Measurements from ENCODE around the gene ARID1B. TPM values are rescaled to one million over a fixed set of nuclear protein-coding genes. Genes with fewer than 3 reads are reported as not detected.

The ARID1B gene
- total and polyA plus RNA-seq, 2 of the 4 experiments (the other 2 are of a cell fraction): 14.5 to 20.1 TPM

- TF ChIP-seq CEBPB (IDR thresholded peaks at IDR 0.05; ENCODE audit: low read depth, low read length): no peak
These were observed 178.5 kb downstream of the ARID1B start (continued) for GRCh38 chr6:156955494-156956183.

GRCh38 chr6:156956286-156956685 is 179.1 kb downstream of the ARID1B start:
- Histone ChIP-seq H3K9me1 (ENCODE audit: insufficient read depth, low read length) (peaks cover 17% of the 10 kb centered on the region), H3K4me2 (ENCODE audit: low read depth, low read length) (no peak overlapping the region), H4K91ac (ENCODE audit: insufficient read depth, low read depth, low read length) (no peak overlapping the region), H2BK120ac (ENCODE audit: low read depth, low read length) (no peak overlapping the region), H2BK20ac (ENCODE audit: low read depth, low read length) (no peak overlapping the region), H2AK9ac (replicated peaks; ENCODE audit: low read depth, low read length, poor library complexity) (no peak overlapping the region), H4K5ac (ENCODE audit: low read depth, low read length) (no peak overlapping the region), H3K23ac (ENCODE audit: low read depth, low read length) (no peak overlapping the region), H3K4ac (ENCODE audit: low read depth, low read length) (no peak overlapping the region), H3K4me1 (ENCODE audit: control insufficient read depth, insufficient read depth, low read length) (peaks cover 16% of the 10 kb centered on the region), H3K18ac (ENCODE audit: low read depth, low read length) (no peak overlapping the region), H3K27me3 (ENCODE audit: control insufficient read depth, insufficient read depth, low read length) (no peaks in the 10 kb centered on the region), H4K20me1 (ENCODE audit: insufficient read depth, low read length) (peaks cover 9% of the 10 kb centered on the region; the same call in 1 of the 2 replicates), H3K79me1 (ENCODE audit: low read depth in 1 of 2, low read length in 2 of 2) (peaks cover 33 to 70% of the 10 kb centered on the region in 2 experiments), H2AFZ (replicated peaks; ENCODE audit: low read length, poor library complexity) (no peak overlapping the region), H4K8ac (ENCODE audit: low read depth in 2 of 2, low read length in 2 of 2) (no peak overlapping the region), H3K14ac (replicated peaks; ENCODE audit: low read depth, low read length) (no peak overlapping the region), H2AK5ac (ENCODE audit: low read depth, low read length) (no peak overlapping the region), H2BK15ac (ENCODE audit: low read depth, low read length) (no peak overlapping the region), H3K9me3 (ENCODE audit: control insufficient read depth, insufficient read depth, low read length) (no peaks in the 10 kb centered on the region), H2BK5ac (ENCODE audit: low read depth, low read length, poor library complexity, severe bottlenecking) (no peak overlapping the region), H3K9ac (ENCODE audit: low read depth, low read length) (no peak overlapping the region), H3K36me3 (ENCODE audit: control insufficient read depth, insufficient read depth, low read length) (no peaks in the 10 kb centered on the region), H3K4me3 (ENCODE audit: insufficient read depth, low read depth, low read length) (no peak overlapping the region), H3K27ac (ENCODE audit: insufficient read depth, low read length) (no peak overlapping the region), H3K56ac (ENCODE audit: extremely low read depth, insufficient read depth, low read length) (no peak overlapping the region)
- ChIA-PET POLR2A (ENCODE audit: unreplicated experiment) (no interaction called here), CTCF (no interaction called here)
- DNase-seq: no peak
- dilution Hi-C loops (cut with HindIII; ENCODE audit: low sequenced_read_pairs, unreplicated experiment) (no loop called here), intact Hi-C loops (cut with micrococcal nuclease) (loop anchor here (10.0 kb wide), 2 partner anchors 271 to 319 kb away; no protein-coding TSS in a partner anchor), in situ Hi-C loops (cut with MboI; ENCODE audit: low sequenced_read_pairs) (loop anchor here (10.0 kb wide), 1 partner anchor 171 kb away; no protein-coding TSS in a partner anchor)
- no peak for ATAC-seq (ENCODE audit: low read depth)
- no TSS peak for BruUV-seq (replicated peaks)
- TF ChIP-seq RCOR1 (IDR thresholded peaks at IDR 0.05; ENCODE audit: insufficient replicate concordance, low read length) (no peak), MAFK (IDR thresholded peaks at IDR 0.05; ENCODE audit: low read depth, low read length) (no peak), SMC3 (IDR thresholded peaks at IDR 0.05; ENCODE audit: low read depth, low read length) (no peak), USF2 (IDR thresholded peaks at IDR 0.05; ENCODE audit: low read depth, low read length) (no peak)

Measured in IMR-90 (cell line).